Measurements from ENCODE around the gene ZC3H6.
"Not testable (repeated sequence)": the region's sequence is repeated elsewhere in the genome, so short reads cannot be mapped to it uniquely, and the experiment has no call there.

Gene ZC3H6

DNA sequence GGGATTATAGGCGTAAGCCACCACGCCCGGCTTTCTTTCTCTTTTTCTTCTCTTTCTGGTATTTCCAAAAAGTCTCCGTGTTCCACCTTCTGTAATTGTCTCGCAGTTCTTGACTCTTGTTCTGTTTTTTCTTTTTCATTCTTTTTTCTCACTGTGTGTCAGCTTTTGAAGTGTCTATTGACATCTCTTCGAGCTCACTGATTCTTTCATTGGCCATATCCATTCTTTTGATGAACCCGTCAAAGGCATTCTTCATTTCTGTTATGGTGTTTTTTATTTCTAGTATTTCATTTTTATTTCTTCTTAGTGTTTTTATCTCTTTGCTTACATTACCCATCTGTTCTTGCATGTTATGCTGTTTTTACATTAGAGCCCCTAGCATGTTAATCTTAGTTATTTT, 84.7 kb downstream of the ZC3H6 start:
- H3K36me3 Mint-ChIP-seq; H3K9me3 Mint-ChIP-seq; H3K27ac Mint-ChIP-seq; DNase-seq (ENCODE audit: low spot score in 2 of 2); ATAC-seq (ENCODE audit: low read depth); H3K4me1 Mint-ChIP-seq; H3K4me3 Mint-ChIP-seq; H3K27me3 Mint-ChIP-seq: not testable (repeated sequence)

All from memory B cell (primary cell).